Activated T-helper 17 cell treated with anti-CD3 and anti-CD28 coated beads, Interleukin-2, amount 50 U/mL, for 72 hours (primary cell): ENCODE data around the gene PGM5. TPM values are rescaled to one million over a fixed set of nuclear protein-coding genes. Genes with fewer than 3 reads are reported as not detected.
"Not testable (repeated sequence)": the region's sequence is repeated elsewhere in the genome, so short reads cannot be mapped to it uniquely, and the experiment has no call there.

Source experiments
- ATAC-seq: fragments of 150-1000 bp; cut with Tn5 transposase; replicated peaks from 2 replicates; pipeline ENCODE4 v1.10.0; 2021; ENCODE audit warnings: mild to moderate bottlenecking, moderate library complexity
- H3K27ac Mint-ChIP-seq: one replicate; pipeline ENCODE4 v1.8.0; 2022; ENCODE audit warnings: mixed read lengths
- H3K27me3 Mint-ChIP-seq: one replicate; pipeline ENCODE4 v1.8.0; 2022; ENCODE audit warnings: mixed read lengths
- H3K36me3 Mint-ChIP-seq: one replicate; pipeline ENCODE4 v1.8.0; 2022; ENCODE audit warnings: low read depth, mild to moderate bottlenecking, mixed read lengths
- H3K4me1 Mint-ChIP-seq: one replicate; pipeline ENCODE4 v1.8.0; 2022; ENCODE audit warnings: mixed read lengths
- H3K4me3 Mint-ChIP-seq: one replicate; pipeline ENCODE4 v1.8.0; 2022; ENCODE audit warnings: mild to moderate bottlenecking, mixed read lengths
- H3K9me3 Mint-ChIP-seq: one replicate; pipeline ENCODE4 v1.8.0; 2022; ENCODE audit warnings: mixed read lengths
- total RNA-seq, 2 donors: library from RNA; stranded (reverse); gene quantifications; one replicate each; pipeline ENCODE4 v1.2.3, GENCODE V29; 2022

PGM5 gene
- total RNA-seq: not detected

- not testable (repeated sequence) for H3K27ac Mint-ChIP-seq, H3K9me3 Mint-ChIP-seq, H3K4me1 Mint-ChIP-seq, H3K36me3 Mint-ChIP-seq
- peak; percentile 39 for ATAC-seq
- peak within 1 kb of the TSS; percentile 43 for H3K4me3 Mint-ChIP-seq
- peaks cover 16% of the 10 kb centered on the region for H3K27me3 Mint-ChIP-seq
Measured at GRCh38 chr9:68356380-68357118, at the start of gene PGM5. PGM5 (plus strand) TSS chr9:68356611; CDS start chr9:68357128, 517 bp downstream.

DNA sequence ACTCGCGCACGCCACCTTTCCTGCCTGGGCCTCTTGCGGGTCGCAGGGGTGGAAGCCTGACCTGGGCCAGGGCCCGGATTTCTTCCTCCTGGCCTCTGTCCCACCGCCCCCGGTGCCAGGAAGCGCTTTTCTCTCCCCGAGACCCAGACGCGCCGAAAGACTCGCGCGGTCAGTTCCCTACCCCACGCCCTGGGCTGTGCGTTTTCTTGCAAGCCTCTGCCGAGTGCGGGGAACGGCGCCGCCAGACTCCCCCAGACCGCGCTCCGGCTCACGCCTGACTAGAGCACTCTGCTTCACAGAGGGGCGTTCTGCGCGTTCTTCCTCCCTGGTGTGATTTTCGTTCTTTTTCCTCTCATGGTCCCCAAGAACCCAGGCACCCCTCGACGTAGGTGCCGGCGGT lies 49.3 kb upstream of the PGM5 start:
- H3K36me3 Mint-ChIP-seq, H3K27ac Mint-ChIP-seq, H3K4me3 Mint-ChIP-seq, H3K9me3 Mint-ChIP-seq, H3K4me1 Mint-ChIP-seq, H3K27me3 Mint-ChIP-seq: not testable (repeated sequence)
- peak; percentile 26 for ATAC-seq

- not testable (repeated sequence) for H3K27me3 Mint-ChIP-seq, H3K36me3 Mint-ChIP-seq, H3K4me1 Mint-ChIP-seq, H3K27ac Mint-ChIP-seq, H3K4me3 Mint-ChIP-seq, ATAC-seq, H3K9me3 Mint-ChIP-seq
Measured at GRCh38 chr9:68307654-68308053, 48.8 kb upstream of the PGM5 start.

DNA sequence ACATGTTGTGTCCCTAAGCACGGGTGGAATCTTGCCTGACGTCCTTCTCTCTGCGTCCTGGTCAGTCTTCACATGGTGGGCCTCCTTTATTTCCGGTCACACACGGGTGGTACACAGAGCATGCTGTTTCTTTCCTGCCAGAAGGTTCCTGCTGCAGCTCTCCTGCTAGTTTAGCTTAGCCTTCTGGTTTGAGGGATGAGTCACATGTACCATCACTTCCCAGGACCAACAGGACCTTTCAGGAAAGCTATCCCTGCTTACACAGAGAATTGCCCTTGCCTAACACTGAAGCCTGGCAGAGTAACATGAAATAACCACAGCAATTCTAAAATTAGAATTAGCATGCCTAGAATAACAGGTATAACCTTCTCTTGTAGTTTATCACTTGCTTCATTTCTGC lies 45.2 kb upstream of the PGM5 start:
- H3K36me3 Mint-ChIP-seq, H3K27me3 Mint-ChIP-seq, H3K27ac Mint-ChIP-seq, H3K9me3 Mint-ChIP-seq, ATAC-seq, H3K4me3 Mint-ChIP-seq, H3K4me1 Mint-ChIP-seq: not testable (repeated sequence)

DNA sequence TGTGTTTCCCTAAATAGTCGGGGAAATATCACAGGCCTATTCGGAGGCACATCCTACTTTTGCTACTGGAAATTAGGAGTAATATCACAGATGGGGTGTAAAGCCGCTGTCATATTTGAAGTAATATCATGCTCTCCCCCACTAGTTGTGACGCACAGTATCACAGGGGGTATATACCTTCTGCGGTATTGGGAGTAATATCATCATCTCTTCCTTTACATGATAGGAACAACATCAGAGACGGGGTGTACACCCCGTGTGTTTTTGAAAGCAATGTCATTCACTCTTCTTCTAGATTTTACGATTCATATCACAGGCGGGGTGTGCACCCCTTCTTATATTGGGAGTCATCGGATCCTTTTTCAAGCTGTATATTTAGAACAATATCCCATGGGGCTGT lies 38.2 kb upstream of the PGM5 start:
- not testable (repeated sequence) for H3K4me1 Mint-ChIP-seq, H3K36me3 Mint-ChIP-seq, H3K27ac Mint-ChIP-seq, H3K9me3 Mint-ChIP-seq, H3K4me3 Mint-ChIP-seq, H3K27me3 Mint-ChIP-seq
- peak; percentile 61 for ATAC-seq

- not testable (repeated sequence) for H3K27ac Mint-ChIP-seq, H3K9me3 Mint-ChIP-seq, H3K36me3 Mint-ChIP-seq, H3K4me3 Mint-ChIP-seq, H3K27me3 Mint-ChIP-seq, H3K4me1 Mint-ChIP-seq, ATAC-seq
Measured at GRCh38 chr9:68323749-68324148, 32.7 kb upstream of the PGM5 start.

DNA sequence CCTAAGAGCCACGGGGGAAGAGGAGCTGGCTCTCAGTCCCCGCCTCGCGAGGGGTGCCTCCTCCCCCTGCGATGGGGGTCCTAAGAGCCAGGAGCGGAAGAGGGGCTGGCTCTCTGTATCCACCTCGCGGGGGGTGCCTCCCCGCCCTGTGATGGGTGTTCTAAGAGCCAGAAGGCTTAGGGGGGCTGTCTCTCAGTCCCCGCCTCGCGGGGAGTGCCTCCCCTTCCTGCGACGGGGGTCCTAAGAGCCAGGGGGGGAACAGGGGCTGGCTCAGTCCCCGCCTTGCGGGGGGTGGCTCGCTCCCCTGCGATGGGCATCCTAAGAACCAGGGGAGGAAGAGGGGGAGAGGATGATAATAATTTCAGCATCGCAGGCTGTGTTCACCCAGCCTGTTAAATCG lies 31.9 kb upstream of the PGM5 start:
- H3K4me3 Mint-ChIP-seq, ATAC-seq, H3K9me3 Mint-ChIP-seq, H3K27ac Mint-ChIP-seq, H3K27me3 Mint-ChIP-seq, H3K36me3 Mint-ChIP-seq, H3K4me1 Mint-ChIP-seq: not testable (repeated sequence)

DNA sequence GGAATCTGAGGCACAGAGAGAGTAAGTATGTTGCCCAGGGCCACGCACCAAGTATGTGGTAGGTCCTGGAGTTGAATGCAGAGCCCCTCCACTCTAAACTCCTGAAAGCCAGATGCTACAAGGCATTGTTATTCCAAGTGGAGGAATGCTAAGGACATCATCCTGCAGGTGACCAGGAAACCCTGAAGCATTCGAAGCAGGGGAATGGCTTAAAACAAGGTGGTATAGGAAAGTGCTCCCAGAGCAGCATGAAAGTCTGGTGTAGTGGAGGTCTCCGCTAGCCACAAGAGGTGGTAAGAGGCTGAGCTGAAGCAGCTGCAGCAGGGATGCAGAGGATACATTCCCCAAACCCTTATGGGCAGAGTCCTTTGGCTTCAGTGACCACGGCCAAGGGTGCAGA lies 27.3 kb upstream of the PGM5 start:
- not testable (repeated sequence) for H3K4me3 Mint-ChIP-seq, ATAC-seq, H3K9me3 Mint-ChIP-seq, H3K27me3 Mint-ChIP-seq, H3K4me1 Mint-ChIP-seq, H3K36me3 Mint-ChIP-seq, H3K27ac Mint-ChIP-seq

DNA sequence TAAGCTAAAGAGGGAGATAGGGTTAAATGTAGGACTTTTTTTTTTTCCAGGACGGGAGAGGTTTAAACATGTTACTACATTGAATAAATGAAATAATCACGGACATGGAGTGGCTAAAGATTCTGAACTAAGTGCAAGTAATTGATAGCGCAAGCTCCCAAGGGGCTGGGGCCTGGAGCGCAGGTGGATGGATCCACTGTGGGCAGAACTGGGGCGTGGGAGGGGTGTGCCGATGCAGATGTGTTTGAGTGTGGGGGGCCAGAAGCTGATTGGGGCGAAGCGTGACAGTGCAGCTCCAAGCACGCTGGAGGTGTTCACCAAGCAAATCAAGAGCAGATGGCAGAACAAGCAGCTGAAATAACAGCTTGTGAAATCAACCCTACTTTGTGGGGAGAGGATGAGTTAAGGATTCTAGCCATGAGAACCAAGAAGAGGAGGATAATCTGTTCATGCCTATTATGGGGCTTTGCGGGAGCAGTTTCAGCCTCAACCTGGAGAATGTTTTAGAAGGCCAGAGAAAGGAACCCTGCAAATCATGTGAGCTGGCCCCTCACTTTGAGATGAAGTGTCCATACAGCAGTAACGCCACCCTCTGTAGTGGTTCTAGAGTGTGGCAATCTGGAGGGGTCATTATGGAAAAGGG lies 25.8 kb upstream of the PGM5 start:
- not testable (repeated sequence) for ATAC-seq, H3K36me3 Mint-ChIP-seq, H3K4me3 Mint-ChIP-seq, H3K27me3 Mint-ChIP-seq, H3K4me1 Mint-ChIP-seq, H3K27ac Mint-ChIP-seq, H3K9me3 Mint-ChIP-seq

GRCh38 chr9:68332122-68332521 lies 24.3 kb upstream of the PGM5 start:
- H3K36me3 Mint-ChIP-seq, H3K27ac Mint-ChIP-seq, H3K4me3 Mint-ChIP-seq, H3K4me1 Mint-ChIP-seq, H3K27me3 Mint-ChIP-seq, H3K9me3 Mint-ChIP-seq: not testable (repeated sequence)
- ATAC-seq: peak; percentile 19

- not testable (repeated sequence) for H3K36me3 Mint-ChIP-seq, H3K4me1 Mint-ChIP-seq, H3K4me3 Mint-ChIP-seq, H3K27me3 Mint-ChIP-seq, H3K27ac Mint-ChIP-seq, H3K9me3 Mint-ChIP-seq
- peak; percentile 34 for ATAC-seq
Measured at GRCh38 chr9:68335935-68336334, 20.5 kb upstream of the PGM5 start.

DNA sequence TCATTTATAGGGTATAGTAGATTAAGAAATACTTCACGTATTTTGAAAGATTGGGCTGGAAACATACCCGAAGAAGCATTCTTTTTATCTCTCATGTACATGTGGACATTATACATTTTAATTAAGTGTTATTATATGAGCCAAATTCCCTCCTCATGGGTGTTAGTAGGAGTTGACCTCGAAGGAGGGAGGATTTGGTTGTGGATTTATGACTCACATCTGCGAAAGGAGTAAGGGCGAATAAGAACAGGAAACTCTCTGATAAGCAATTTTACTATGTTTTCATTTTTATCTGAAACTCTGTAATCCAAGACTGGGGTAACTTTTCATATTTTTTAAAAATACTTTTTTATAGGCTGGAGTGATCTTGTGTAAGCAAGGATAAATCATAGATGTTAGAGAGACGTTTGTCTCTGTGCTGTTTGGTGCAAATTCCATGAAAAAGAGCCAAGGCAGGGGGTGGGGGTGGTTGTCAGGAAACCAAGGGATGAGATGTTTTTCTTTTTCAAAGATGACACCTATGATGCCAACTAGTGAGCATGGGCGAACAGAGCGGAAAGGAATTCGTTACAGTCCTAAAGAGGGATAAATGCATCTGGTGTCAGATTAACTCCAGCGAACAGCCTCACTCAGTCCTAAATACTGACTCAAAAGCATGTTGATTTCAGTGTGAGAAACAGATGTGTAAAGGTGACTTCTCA lies 19.6 kb upstream of the PGM5 start:
- not testable (repeated sequence) for H3K27me3 Mint-ChIP-seq, H3K9me3 Mint-ChIP-seq, ATAC-seq, H3K27ac Mint-ChIP-seq, H3K36me3 Mint-ChIP-seq, H3K4me1 Mint-ChIP-seq, H3K4me3 Mint-ChIP-seq

- not testable (repeated sequence) for H3K4me1 Mint-ChIP-seq, H3K27me3 Mint-ChIP-seq, H3K36me3 Mint-ChIP-seq, H3K9me3 Mint-ChIP-seq, H3K27ac Mint-ChIP-seq, H3K4me3 Mint-ChIP-seq, ATAC-seq
Measured at GRCh38 chr9:68338000-68338399, 18.4 kb upstream of the PGM5 start.

DNA sequence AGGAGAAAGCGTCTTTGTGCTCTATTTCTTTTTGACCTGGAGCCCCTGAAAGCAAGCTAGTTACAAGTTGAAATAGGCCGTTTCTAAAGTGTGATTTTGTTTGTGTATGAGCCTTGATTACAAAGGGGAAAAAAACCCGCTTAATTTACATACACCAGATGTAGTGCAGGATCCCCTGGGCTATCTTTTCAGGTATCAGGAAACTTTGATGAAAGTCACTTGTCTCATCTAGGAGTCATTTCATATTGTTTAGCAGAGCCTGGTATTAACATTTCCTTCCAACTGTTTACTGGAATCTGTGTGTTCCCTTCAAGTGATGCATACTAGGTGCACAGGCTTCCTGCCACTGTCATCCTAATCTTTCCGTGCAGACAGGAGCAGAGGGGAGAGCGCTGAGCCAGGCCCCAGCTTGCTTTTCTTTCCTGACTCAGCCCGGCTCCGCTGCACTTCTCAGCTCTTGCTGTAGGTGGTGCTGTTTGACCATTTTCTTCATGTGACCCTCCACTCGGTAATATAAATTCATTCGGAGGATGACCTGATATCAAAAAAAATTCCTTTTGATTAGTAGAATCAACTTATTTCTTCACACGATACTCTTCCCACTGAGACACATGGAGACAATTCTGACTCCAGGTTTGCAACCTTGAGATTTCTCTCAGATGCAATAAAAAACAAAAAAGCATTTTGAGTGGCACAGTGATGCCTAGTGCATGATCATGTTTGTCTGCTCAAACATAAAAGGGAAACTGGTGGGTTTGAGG lies 14.0 kb upstream of the PGM5 start:
- H3K27ac Mint-ChIP-seq, H3K27me3 Mint-ChIP-seq, H3K4me3 Mint-ChIP-seq, H3K36me3 Mint-ChIP-seq, H3K4me1 Mint-ChIP-seq, H3K9me3 Mint-ChIP-seq: not testable (repeated sequence)
- peak; percentile 74 for ATAC-seq

DNA sequence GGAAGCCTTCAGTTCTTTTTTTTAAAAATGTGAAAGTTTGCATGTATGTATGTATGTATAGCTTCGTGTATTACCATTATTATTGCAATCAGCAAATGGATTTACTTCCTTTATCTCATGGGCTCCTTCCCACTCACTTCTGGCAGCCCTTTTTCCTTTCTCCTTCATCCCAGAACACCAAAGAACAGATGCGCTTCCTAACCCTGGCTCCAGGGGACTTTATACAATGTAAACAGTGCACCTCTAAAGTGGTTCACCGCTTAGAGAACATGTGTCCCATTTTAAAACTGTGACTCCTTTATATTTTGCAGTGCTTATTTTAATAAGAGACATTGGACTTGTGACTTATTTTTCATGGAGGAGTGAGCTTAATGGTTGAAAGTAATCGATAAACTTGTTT lies 13.2 kb upstream of the PGM5 start:
- H3K27ac Mint-ChIP-seq, ATAC-seq, H3K4me3 Mint-ChIP-seq, H3K36me3 Mint-ChIP-seq, H3K27me3 Mint-ChIP-seq, H3K9me3 Mint-ChIP-seq, H3K4me1 Mint-ChIP-seq: not testable (repeated sequence)
